ENCODE data around the gene ATMIN. TPM values are rescaled to one million over a fixed set of nuclear protein-coding genes. Genes with fewer than 3 reads are reported as not detected.

ATMIN gene
- total RNA-seq, 1 donor from 2014 or later: 47.0 TPM

- no peak overlapping the region for H3K4me3 Mint-ChIP-seq
- no peak for TF ChIP-seq CTCF (conservative IDR thresholded peaks at IDR 0.05)
- H3K36me3 Mint-ChIP-seq: no peaks in the 10 kb centered on the region
- H3K4me1 Mint-ChIP-seq (ENCODE audit: unreplicated experiment): no peaks in the 10 kb centered on the region
- no peak for DNase-seq (ENCODE audit: extremely low spot score, unreplicated experiment)
- H3K27ac Mint-ChIP-seq: no peak overlapping the region
- no peaks in the 10 kb centered on the region for H3K27me3 Mint-ChIP-seq
- no peaks in the 10 kb centered on the region for H3K9me3 Mint-ChIP-seq
Measured at GRCh38 chr16:81069063-81069462, 33.4 kb downstream of the ATMIN start.

- Mint-ChIP-seq H3K36me3 (no peaks in the 10 kb centered on the region), H3K27ac (no peak overlapping the region), H3K4me1 (ENCODE audit: unreplicated experiment) (no peaks in the 10 kb centered on the region), H3K4me3 (no peak overlapping the region), H3K9me3 (no peaks in the 10 kb centered on the region), H3K27me3 (no peaks in the 10 kb centered on the region)
- TF ChIP-seq CTCF (conservative IDR thresholded peaks at IDR 0.05): no peak
- no peak for DNase-seq (ENCODE audit: extremely low spot score, unreplicated experiment)
Measured at GRCh38 chr16:81070979-81071378, 35.3 kb downstream of the ATMIN start.

DNA sequence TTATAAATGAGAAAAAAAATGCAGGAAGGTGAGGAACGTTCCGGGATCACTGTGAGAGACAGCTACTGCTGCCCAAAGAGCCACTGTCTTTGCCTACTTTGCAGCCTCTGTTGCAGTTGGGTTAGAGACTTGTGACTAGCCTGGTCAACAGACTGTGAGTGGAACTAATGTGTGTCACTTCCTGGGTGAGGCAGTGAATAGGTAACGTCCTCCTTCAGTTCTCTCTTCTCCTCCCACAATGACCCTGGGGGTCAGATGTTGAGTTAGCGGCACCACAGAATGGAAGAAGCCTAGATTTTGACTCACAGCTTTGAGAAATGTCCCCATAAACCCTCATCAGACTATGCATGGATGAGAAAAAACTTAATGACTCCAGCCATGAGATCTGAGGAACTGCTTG is 36.2 kb downstream of the ATMIN start:
- H3K36me3 Mint-ChIP-seq: no peaks in the 10 kb centered on the region
- no peaks in the 10 kb centered on the region for H3K27me3 Mint-ChIP-seq
- no peak for DNase-seq (ENCODE audit: extremely low spot score, unreplicated experiment)
- H3K9me3 Mint-ChIP-seq: no peaks in the 10 kb centered on the region
- no peak for TF ChIP-seq CTCF (conservative IDR thresholded peaks at IDR 0.05)
- no peak overlapping the region for H3K27ac Mint-ChIP-seq
- no peaks in the 10 kb centered on the region for H3K4me1 Mint-ChIP-seq (ENCODE audit: unreplicated experiment)
- H3K4me3 Mint-ChIP-seq: peak overlapping the region; percentile 35

- Mint-ChIP-seq H3K27me3 (no peaks in the 10 kb centered on the region), H3K36me3 (no peaks in the 10 kb centered on the region), H3K4me3 (peak overlapping the region; percentile 55), H3K9me3 (no peaks in the 10 kb centered on the region), H3K4me1 (ENCODE audit: unreplicated experiment) (peaks cover 5% of the 10 kb centered on the region), H3K27ac (peak overlapping the region; percentile 57)
- no peak for DNase-seq (ENCODE audit: extremely low spot score, unreplicated experiment)
- no peak for TF ChIP-seq CTCF (conservative IDR thresholded peaks at IDR 0.05)
Measured at GRCh38 chr16:81073560-81074330, 38.1 kb downstream of the ATMIN start.

- DNase-seq (ENCODE audit: extremely low spot score, unreplicated experiment): peak; percentile 84
- Mint-ChIP-seq H3K9me3 (no peaks in the 10 kb centered on the region), H3K36me3 (no peaks in the 10 kb centered on the region), H3K27me3 (no peaks in the 10 kb centered on the region), H3K27ac (no peak overlapping the region), H3K4me3 (no peak overlapping the region), H3K4me1 (ENCODE audit: unreplicated experiment) (peaks cover 5% of the 10 kb centered on the region)
- TF ChIP-seq CTCF (conservative IDR thresholded peaks at IDR 0.05): no peak
Measured at GRCh38 chr16:81076566-81077075, 41.0 kb downstream of the ATMIN start.
